ENCODE measurements around the gene NME9.

Gene NME9

DNA sequence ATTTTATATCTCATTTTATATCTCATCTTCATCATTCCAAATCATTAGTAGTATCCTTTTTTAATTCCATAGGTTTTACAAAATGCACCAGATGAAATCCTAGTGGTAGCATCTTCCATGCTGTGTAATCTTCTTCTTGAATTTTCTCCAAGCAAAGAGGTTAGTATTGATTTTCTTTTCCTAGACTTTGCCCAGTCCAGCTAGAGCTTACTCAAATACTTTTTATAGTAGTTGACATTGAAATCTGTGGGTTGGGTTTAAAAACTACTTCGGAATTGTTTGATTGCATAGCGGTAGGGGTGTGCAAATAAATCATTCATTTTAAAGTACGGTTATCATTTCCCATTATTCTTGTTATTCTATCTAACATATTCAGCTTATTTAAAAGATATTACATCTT, 62.6 kb downstream of the NME9 start:
- DNase-seq (ENCODE audit: low read depth) = no peak
- TF ChIP-seq, protein P1, sequence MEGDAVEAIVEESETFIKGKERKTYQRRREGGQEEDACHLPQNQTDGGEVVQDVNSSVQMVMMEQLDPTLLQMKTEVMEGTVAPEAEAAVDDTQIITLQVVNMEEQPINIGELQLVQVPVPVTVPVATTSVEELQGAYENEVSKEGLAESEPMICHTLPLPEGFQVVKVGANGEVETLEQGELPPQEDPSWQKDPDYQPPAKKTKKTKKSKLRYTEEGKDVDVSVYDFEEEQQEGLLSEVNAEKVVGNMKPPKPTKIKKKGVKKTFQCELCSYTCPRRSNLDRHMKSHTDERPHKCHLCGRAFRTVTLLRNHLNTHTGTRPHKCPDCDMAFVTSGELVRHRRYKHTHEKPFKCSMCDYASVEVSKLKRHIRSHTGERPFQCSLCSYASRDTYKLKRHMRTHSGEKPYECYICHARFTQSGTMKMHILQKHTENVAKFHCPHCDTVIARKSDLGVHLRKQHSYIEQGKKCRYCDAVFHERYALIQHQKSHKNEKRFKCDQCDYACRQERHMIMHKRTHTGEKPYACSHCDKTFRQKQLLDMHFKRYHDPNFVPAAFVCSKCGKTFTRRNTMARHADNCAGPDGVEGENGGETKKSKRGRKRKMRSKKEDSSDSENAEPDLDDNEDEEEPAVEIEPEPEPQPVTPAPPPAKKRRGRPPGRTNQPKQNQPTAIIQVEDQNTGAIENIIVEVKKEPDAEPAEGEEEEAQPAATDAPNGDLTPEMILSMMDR (IDR thresholded peaks at IDR 0.05; ENCODE audit: low read depth, low read length, missing control alignments) = no peak
- no peak overlapping the region for H3K4me3 ChIP-seq (ENCODE audit: low read depth, low read length)

GRCh38 chr3:138265745-138266144, 63.9 kb downstream of the NME9 start:
- TF ChIP-seq, protein P1 (IDR thresholded peaks at IDR 0.05; ENCODE audit: low read depth, low read length, missing control alignments) = no peak
- DNase-seq (ENCODE audit: low read depth) = no peak
- no peak overlapping the region for H3K4me3 ChIP-seq (ENCODE audit: low read depth, low read length)

- no peak overlapping the region for H3K4me3 ChIP-seq (ENCODE audit: low read depth, low read length)
- no peak for DNase-seq (ENCODE audit: low read depth)
- TF ChIP-seq, protein P1 (IDR thresholded peaks at IDR 0.05; ENCODE audit: low read depth, low read length, missing control alignments) = no peak
Observed at GRCh38 chr3:138263104-138263503, 66.5 kb downstream of the NME9 start.

GRCh38 chr3:138260611-138261010, 69.0 kb downstream of the NME9 start:
- H3K4me3 ChIP-seq (ENCODE audit: low read depth, low read length) = no peak overlapping the region
- TF ChIP-seq, protein P1 (IDR thresholded peaks at IDR 0.05; ENCODE audit: low read depth, low read length, missing control alignments) = no peak
- DNase-seq (ENCODE audit: low read depth) = no peak

- DNase-seq (ENCODE audit: low read depth) = no peak
- no peak overlapping the region for H3K4me3 ChIP-seq (ENCODE audit: low read depth, low read length)
- TF ChIP-seq, protein P1 (IDR thresholded peaks at IDR 0.05; ENCODE audit: low read depth, low read length, missing control alignments) = no peak
Observed at GRCh38 chr3:138259126-138259525, 70.5 kb downstream of the NME9 start.

DNA sequence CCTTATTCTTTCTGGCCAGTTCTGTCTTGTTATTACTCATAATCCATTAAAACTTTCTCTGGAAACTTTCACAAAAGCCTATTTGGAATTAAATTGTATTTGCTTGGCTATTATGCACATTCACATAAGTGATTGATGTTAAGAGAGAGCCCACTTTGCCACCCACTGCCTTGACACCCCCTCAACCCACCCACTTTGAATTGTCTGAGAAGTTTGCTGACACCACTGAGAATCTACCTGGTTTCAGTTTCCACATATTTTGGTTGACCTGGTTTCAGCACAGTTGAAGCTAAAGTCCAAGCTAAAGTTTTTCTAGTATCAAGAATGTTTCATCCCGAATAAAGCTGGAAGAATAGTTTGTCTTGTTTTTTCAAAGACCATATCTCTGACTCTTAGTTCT, 71.7 kb downstream of the NME9 start:
- no peak overlapping the region for H3K4me3 ChIP-seq (ENCODE audit: low read depth, low read length)
- TF ChIP-seq, protein P1 (IDR thresholded peaks at IDR 0.05; ENCODE audit: low read depth, low read length, missing control alignments) = no peak
- DNase-seq (ENCODE audit: low read depth) = no peak

GRCh38 chr3:138256022-138256421, 73.6 kb downstream of the NME9 start:
- no peak for DNase-seq (ENCODE audit: low read depth)

More at GRCh38 chr3:138256022-138256421, 73.6 kb downstream of the NME9 start:
- TF ChIP-seq, protein P1 (IDR thresholded peaks at IDR 0.05; ENCODE audit: low read depth, low read length, missing control alignments) = no peak
- H3K4me3 ChIP-seq (ENCODE audit: low read depth, low read length) = no peak overlapping the region
